Hepatocyte (in vitro differentiated cells): ENCODE measurements around the gene EDARADD. TPM values are rescaled to one million over a fixed set of nuclear protein-coding genes. Genes with fewer than 3 reads are reported as not detected.

ENCODE experiments used
- DNase-seq: peaks from one replicate; pipeline ENCODE4 v3.0.0-alpha.2; 2016; ENCODE audit warnings: low spot score
- H2AFZ ChIP-seq: fragments of 200-600 bp; sonication (generic); 2 replicates; pipeline ENCODE4 v1.6.0; 2016; ENCODE audit warnings: antibody characterized with exemption, mild to moderate bottlenecking
- H3K27ac ChIP-seq: fragments of 200-600 bp; sonication (generic); 2 replicates; pipeline ENCODE4 v1.5.1; 2016; ENCODE audit warnings: mild to moderate bottlenecking
- H3K27me3 ChIP-seq: fragments of 200-600 bp; sonication (generic); 2 replicates; pipeline ENCODE4 v1.6.1; 2016
- H3K36me3 ChIP-seq: fragments of 200-600 bp; sonication (generic); replicated peaks from 2 replicates; pipeline ENCODE4 v1.5.1; 2016; ENCODE audit warnings: low read depth; ENCODE audit not compliant: insufficient read depth
- H3K4me1 ChIP-seq: fragments of 200-600 bp; sonication (generic); 2 replicates; pipeline ENCODE4 v1.5.1; 2016; ENCODE audit warnings: mild to moderate bottlenecking, moderate library complexity; ENCODE audit not compliant: insufficient read depth
- H3K4me2 ChIP-seq: fragments of 200-600 bp; sonication (generic); 2 replicates; pipeline ENCODE4 v1.6.0; 2016
- H3K4me3 ChIP-seq: fragments of 200-600 bp; sonication (generic); 2 replicates; pipeline ENCODE4 v1.5.1; 2016; ENCODE audit warnings: mild to moderate bottlenecking
- H3K79me2 ChIP-seq: fragments of 200-600 bp; sonication (generic); 2 replicates; pipeline ENCODE4 v1.6.0; 2017; ENCODE audit warnings: mild to moderate bottlenecking
- H3K9me2 ChIP-seq: fragments of 200-600 bp; sonication (generic); replicated peaks from 2 replicates; pipeline ENCODE4 v1.6.0; 2017; ENCODE audit warnings: mild to moderate bottlenecking; ENCODE audit not compliant: insufficient read depth
- H3K9me3 ChIP-seq: fragments of 200-600 bp; sonication (generic); 2 replicates; pipeline ENCODE4 v1.5.1; 2016; ENCODE audit warnings: low read depth, mild to moderate bottlenecking
- H4K20me1 ChIP-seq: fragments of 200-600 bp; sonication (generic); 2 replicates; pipeline ENCODE4 v1.6.0; 2016; ENCODE audit warnings: mild to moderate bottlenecking; ENCODE audit not compliant: insufficient read depth, poor library complexity, severe bottlenecking
- CTCF ChIP-seq: fragments of 200-600 bp; sonication (generic); IDR thresholded peaks from 2 replicates; pipeline ENCODE4 v1.5.1; 2016; ENCODE audit warnings: antibody characterized with exemption, mild to moderate bottlenecking; ENCODE audit not compliant: poor library complexity
- EZH2 ChIP-seq: fragments of 200-600 bp; sonication (generic); IDR thresholded peaks from 2 replicates; pipeline ENCODE4 v1.6.1; 2016; ENCODE audit warnings: antibody characterized with exemption, mild to moderate bottlenecking, borderline replicate concordance
- EZH2phosphoT487 ChIP-seq: fragments of 200-600 bp; sonication (generic); IDR thresholded peaks from one replicate; pipeline ENCODE4 v1.6.1; 2018; ENCODE audit warnings: antibody characterized with exemption, mild to moderate bottlenecking, low read depth, moderate library complexity; ENCODE audit not compliant: unreplicated experiment, severe bottlenecking
- WGBS: methylation state at CpG from one replicate; pipeline ENCODE4 v1.1.6; 2016; ENCODE audit warnings: low lambda C conversion rate; ENCODE audit errors: missing lambda C conversion rate; 5-methylcytosine and 5-hydroxymethylcytosine counted together
- polyA plus RNA-seq: library from polyadenylated mRNA; unstranded; fragments of >200 nt; fragmentation: Nextera tagmentation; extraction: Ambion mirVana; gene quantifications from 2 replicates; pipeline ENCODE4 v1.2.1, GENCODE V29; 2016
- total RNA-seq: library from RNA; depleted of rRNA; stranded (reverse); fragments of >200 nt; gene quantifications from 2 replicates; pipeline ENCODE4 v1.2.3, GENCODE V29; 2014

The EDARADD gene
- total and polyA plus RNA-seq, 2 experiments from 2014 or later = 1.7 to 4.5 TPM

DNA sequence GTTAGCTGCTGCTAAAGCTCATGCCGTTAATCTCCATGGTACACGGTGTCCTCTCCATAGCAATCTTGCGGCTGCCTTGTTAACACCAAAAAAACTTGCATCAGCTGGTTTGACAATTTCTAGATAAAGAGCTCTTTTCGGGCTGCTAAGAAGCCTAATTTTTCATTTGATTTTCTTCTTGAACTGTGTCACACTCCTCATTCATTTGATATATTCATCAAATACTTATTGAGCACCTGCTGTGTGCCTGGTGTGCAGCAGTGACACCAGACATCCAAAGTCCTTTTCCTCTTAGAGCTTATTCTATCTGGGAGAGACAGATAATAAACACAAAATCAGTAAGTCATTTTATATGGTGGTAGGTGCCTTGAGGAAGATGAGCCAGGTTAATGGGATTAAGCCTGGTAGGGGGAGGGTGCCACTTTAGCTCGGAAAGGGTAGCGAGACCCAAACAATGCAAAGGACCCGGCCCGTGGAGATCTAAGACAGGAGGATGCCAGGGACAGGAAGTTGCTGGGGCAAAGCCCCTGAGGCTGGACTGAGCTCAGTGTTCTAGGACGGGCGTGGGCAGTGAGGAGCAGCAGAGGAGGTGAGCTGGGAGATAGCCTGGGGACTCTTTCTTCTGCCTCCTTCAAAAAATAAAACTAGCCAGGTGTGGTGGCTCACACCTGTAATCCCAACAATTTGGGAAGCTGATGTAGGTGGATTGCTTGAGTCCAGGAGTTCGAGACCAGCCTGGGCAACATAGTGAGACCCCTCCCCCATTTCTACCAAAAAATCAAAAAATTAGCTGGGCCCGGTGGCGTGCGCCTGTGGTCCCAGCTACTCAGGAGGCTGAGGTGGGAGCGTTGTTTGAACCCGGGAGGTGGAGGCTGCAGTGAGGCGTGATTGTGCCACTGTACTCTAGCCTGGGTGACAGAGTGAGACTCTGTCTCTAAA is 79.0 kb downstream of the EDARADD start:
- WGBS = 73% methylated on average over 17 of the region's 17 CpGs
- Histone ChIP-seq H3K36me3 (no peaks in the 10 kb centered on the region), H3K4me3 (no peak overlapping the region), H3K9me3 (no peaks in the 10 kb centered on the region), H3K4me1 (peaks cover 9% of the 10 kb centered on the region), H3K9me2 (no peaks in the 10 kb centered on the region), H4K20me1 (no peaks in the 10 kb centered on the region), H3K4me2 (no peak overlapping the region), H3K27me3 (no peaks in the 10 kb centered on the region), H3K27ac (no peak overlapping the region), H2AFZ (no peak overlapping the region), H3K79me2 (no peaks in the 10 kb centered on the region)
- no peak for TF ChIP-seq EZH2
- no peak for TF ChIP-seq EZH2phosphoT487
- no peak for TF ChIP-seq CTCF
- DNase-seq = no peak

- H4K20me1 ChIP-seq = no peaks in the 10 kb centered on the region
- whole genome bisulfite sequencing = 94% methylated on average over 5 of the region's 5 CpGs
- no peak for DNase-seq
- H3K36me3 ChIP-seq = no peaks in the 10 kb centered on the region
- no peaks in the 10 kb centered on the region for H3K79me2 ChIP-seq
- no peaks in the 10 kb centered on the region for H3K9me2 ChIP-seq
- H3K9me3 ChIP-seq = no peaks in the 10 kb centered on the region
- no peak overlapping the region for H3K4me3 ChIP-seq
- no peak overlapping the region for H3K27ac ChIP-seq
- H3K4me1 ChIP-seq = peaks cover 9% of the 10 kb centered on the region
- no peak overlapping the region for H3K4me2 ChIP-seq
- TF ChIP-seq EZH2phosphoT487 = no peak
- no peak for TF ChIP-seq EZH2
- no peak for TF ChIP-seq CTCF
- no peak overlapping the region for H2AFZ ChIP-seq
- H3K27me3 ChIP-seq = no peaks in the 10 kb centered on the region
These were observed 81.9 kb downstream of the EDARADD start for GRCh38 chr1:236476019-236476418.

DNA sequence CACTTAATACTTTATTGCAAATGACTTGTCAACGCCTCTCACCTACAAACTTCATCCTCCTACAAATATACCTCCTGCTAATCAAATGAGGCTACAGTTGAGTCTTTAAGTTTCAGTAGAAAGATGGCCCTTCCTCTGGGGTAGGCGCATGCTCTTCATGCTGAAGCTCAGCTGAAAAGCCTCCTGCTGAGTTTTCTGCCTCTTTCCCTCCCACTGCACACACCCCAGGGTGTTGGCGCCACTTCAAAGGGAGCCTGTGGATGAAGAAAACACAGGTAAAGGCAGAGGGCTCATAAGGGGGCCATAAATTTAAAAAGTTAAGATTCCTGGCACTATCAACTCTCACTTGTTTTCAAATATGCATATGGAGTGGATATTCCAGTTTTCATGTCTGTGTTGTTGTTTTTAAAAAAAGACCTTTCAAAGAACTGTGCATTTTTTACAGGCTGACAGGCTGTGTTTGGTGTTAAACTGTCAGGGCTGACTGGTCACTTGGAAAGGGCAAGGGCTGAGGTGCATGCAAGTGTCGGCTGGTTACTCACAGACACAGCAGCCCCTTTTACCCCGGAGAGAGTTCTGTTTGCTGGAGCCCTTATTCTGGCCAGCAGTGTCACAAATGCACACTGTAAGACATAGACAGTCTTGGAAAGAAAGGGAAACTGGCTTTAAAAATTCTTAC is 86.8 kb downstream of the EDARADD start:
- no peak for DNase-seq
- Histone ChIP-seq H3K4me3 (no peak overlapping the region), H3K27me3 (no peaks in the 10 kb centered on the region), H3K79me2 (no peaks in the 10 kb centered on the region), H3K36me3 (no peaks in the 10 kb centered on the region), H3K27ac (no peak overlapping the region), H2AFZ (no peak overlapping the region), H3K4me1 (no peaks in the 10 kb centered on the region), H3K4me2 (no peak overlapping the region), H3K9me3 (no peaks in the 10 kb centered on the region), H4K20me1 (no peaks in the 10 kb centered on the region), H3K9me2 (no peaks in the 10 kb centered on the region)
- 53% methylated on average over 5 of the region's 5 CpGs for WGBS
- TF ChIP-seq CTCF (no peak), EZH2 (no peak), EZH2phosphoT487 (no peak)
